Body of pancreas (tissue), 4 donors: Measurements from ENCODE around the gene ZSCAN22. TPM values are rescaled to one million over a fixed set of nuclear protein-coding genes. Genes with fewer than 3 reads are reported as not detected.
A peak's percentile ranks its signal among the peaks of the same experiment; 100 is the strongest.
"Not testable (repeated sequence)": the region's sequence is repeated elsewhere in the genome, so short reads cannot be mapped to it uniquely, and the experiment has no call there.

ENCODE experiments used
- ATAC-seq: fragments of 150-250 bp; one replicate; pipeline ENCODE4 v1.9.1; 2016
- DNase-seq, 4 donors: peaks; one replicate each; pipeline ENCODE4 v3.0.0-alpha.2; 2019
- H3K27ac ChIP-seq, 4 donors: fragments of 200-600 bp; sonication (generic); 1 replicate in 3 of 4; 2 replicates in 1 of 4; pipeline versions ENCODE4 v1.5.1 to v1.6.1; 2016 to 2019; ENCODE audit warnings: mild to moderate bottlenecking in 1 of 4, mixed read lengths in 1 of 4, moderate library complexity in 1 of 4
- H3K27me3 ChIP-seq, 2 donors: fragments of 200-600 bp; sonication (generic); one replicate each; pipeline ENCODE4 v1.6.0; 2016; ENCODE audit warnings: mild to moderate bottlenecking in 1 of 2
- H3K36me3 ChIP-seq, 2 donors: fragments of 200-600 bp; sonication (generic); replicated peaks in 1 of 2; 2 replicates each; pipeline ENCODE4 v1.5.1; 2016; ENCODE audit warnings: low read depth in 2 of 2; ENCODE audit not compliant: insufficient read depth in 1 of 2
- H3K4me1 ChIP-seq: fragments of 200-600 bp; sonication (generic); one replicate; pipeline ENCODE4 v1.6.0; 2016
- H3K4me3 ChIP-seq, 2 donors: fragments of 200-600 bp; sonication (generic); 1 replicate in 1 of 2; 2 replicates in 1 of 2; pipeline ENCODE4 v1.5.1; 2016 to 2019
- H3K9me3 ChIP-seq, 3 donors: fragments of 200-600 bp; sonication (generic); 1 replicate in 2 of 3; 2 replicates in 1 of 3; pipeline ENCODE4 v1.5.1; 2016
- CTCF ChIP-seq, 7 experiments: fragments of 450-650 bp in 4 of 7; fragments of 200-600 bp in 3 of 7; sonication (generic) in 3 of 7; IDR thresholded peaks; one replicate each; pipeline ENCODE4 v1.5.1; 2016 to 2019; ENCODE audit warnings: antibody characterized with exemption in 7 of 7
- POLR2A ChIP-seq, 3 donors: fragments of 450-650 bp; IDR thresholded peaks; one replicate each; pipeline ENCODE4 v1.6.1; 2016; ENCODE audit warnings: antibody characterized with exemption in 3 of 3, mild to moderate bottlenecking in 2 of 3
- WGBS, 2 donors: methylation state at CpG; one replicate each; pipeline ENCODE4 v1.1.5; 2017; 5-methylcytosine and 5-hydroxymethylcytosine counted together
- intact Hi-C: fragments of 100-400 bp; cut with DNase I; formaldehyde crosslinking; loops from one replicate; pipeline ENCODE4 v1.15.1; 2023
- total RNA-seq, 2 donors: library from RNA; depleted of rRNA; stranded (reverse); fragments of >200 nt; gene quantifications; one replicate each; pipeline ENCODE4 v1.1.0, GENCODE V29; 2016

ZSCAN22 gene
- total RNA-seq, 2 donors from 2014 or later = 0.99 to 3.1 TPM

GRCh38 chr19:58338825-58339558, 12.2 kb downstream of the ZSCAN22 start:
- no peak for DNase-seq
- no peak for TF ChIP-seq CTCF (IDR thresholded peaks at IDR 0.05)
- no peak for TF ChIP-seq POLR2A (IDR thresholded peaks at IDR 0.05)
- intact Hi-C loops = no loop called here
- Histone ChIP-seq H3K27ac (no peak overlapping the region), H3K27me3 (no peaks in the 10 kb centered on the region), H3K9me3 (no peaks in the 10 kb centered on the region), H3K4me1 (no peaks in the 10 kb centered on the region), H3K36me3 (peaks cover 0 to 2% of the 10 kb centered on the region in 2 donors), H3K4me3 (no peak overlapping the region)
- no peak for ATAC-seq
- WGBS, 2 donors = 77 to 79% methylated on average over 4 to 29 of the region's 30 CpGs

- ATAC-seq = no peak
- no peaks in the 10 kb centered on the region for H3K9me3 ChIP-seq
- intact Hi-C loops = no loop called here
- H3K4me3 ChIP-seq = no peak overlapping the region
- no peak overlapping the region for H3K27ac ChIP-seq
- 53 to 55% methylated on average over 5 of the region's 5 CpGs for WGBS, 2 donors
- DNase-seq = no peak
- H3K27me3 ChIP-seq = peaks cover 0 to 5% of the 10 kb centered on the region in 2 donors
- peaks cover 15% of the 10 kb centered on the region for H3K4me1 ChIP-seq
- H3K36me3 ChIP-seq = no peaks in the 10 kb centered on the region
- TF ChIP-seq CTCF (IDR thresholded peaks at IDR 0.05) (no peak), POLR2A (IDR thresholded peaks at IDR 0.05) (no peak)
Observed at GRCh38 chr19:58345558-58345957, 18.8 kb downstream of the ZSCAN22 start.

GRCh38 chr19:58346961-58347929, 20.5 kb downstream of the ZSCAN22 start:
- intact Hi-C loops = no loop called here
- DNase-seq (peak; percentile 37 to 56 (median 42)), ATAC-seq (peak; percentile 79)
- H3K9me3 ChIP-seq = no peaks in the 10 kb centered on the region
- 3 to 13% methylated on average over 20 to 76 of the region's 82 CpGs for WGBS, 2 donors
- H3K36me3 ChIP-seq = no peaks in the 10 kb centered on the region
- TF ChIP-seq CTCF (IDR thresholded peaks at IDR 0.05) (no peak), POLR2A (IDR thresholded peaks at IDR 0.05) (peak in 2 of 3 donors; percentile 37 to 42)
- H3K27me3 ChIP-seq = peaks cover 0 to 5% of the 10 kb centered on the region in 2 donors
- peak overlapping the region in 2 of 4 donors; percentile 53 to 56 for H3K27ac ChIP-seq
- H3K4me1 ChIP-seq = peaks cover 18% of the 10 kb centered on the region
- peak overlapping the region; percentile 11 to 22 for H3K4me3 ChIP-seq

DNA sequence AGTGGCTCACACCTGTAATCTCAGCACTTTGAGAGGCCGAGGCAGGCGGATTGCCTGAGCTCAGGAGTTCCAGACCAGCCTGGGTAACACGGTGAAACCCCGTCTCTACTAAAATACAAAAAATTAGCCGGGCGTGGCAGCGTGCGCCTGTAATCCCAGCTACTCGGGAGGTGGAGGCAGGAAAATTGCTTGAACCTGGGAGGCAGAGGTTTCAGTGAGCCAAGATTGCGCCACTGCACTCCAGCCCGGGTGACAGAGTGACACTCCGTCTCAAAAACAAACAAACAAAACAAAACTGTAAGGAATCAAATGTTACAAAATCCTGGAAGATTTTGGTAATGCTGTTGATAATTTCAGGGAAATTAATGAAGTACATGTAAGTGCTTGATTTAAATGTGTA, 21.3 kb downstream of the ZSCAN22 start:
- DNase-seq, ATAC-seq, H3K36me3 ChIP-seq, H3K27me3 ChIP-seq, H3K27ac ChIP-seq, H3K9me3 ChIP-seq, intact Hi-C loops: not testable (repeated sequence)
- 14 to 17% methylated on average over 12 of the region's 12 CpGs for WGBS, 2 donors
- H3K4me1 ChIP-seq = peaks cover 18% of the 10 kb centered on the region
- H3K4me3 ChIP-seq = peak overlapping the region in 1 of 2 donors; percentile 22

DNA sequence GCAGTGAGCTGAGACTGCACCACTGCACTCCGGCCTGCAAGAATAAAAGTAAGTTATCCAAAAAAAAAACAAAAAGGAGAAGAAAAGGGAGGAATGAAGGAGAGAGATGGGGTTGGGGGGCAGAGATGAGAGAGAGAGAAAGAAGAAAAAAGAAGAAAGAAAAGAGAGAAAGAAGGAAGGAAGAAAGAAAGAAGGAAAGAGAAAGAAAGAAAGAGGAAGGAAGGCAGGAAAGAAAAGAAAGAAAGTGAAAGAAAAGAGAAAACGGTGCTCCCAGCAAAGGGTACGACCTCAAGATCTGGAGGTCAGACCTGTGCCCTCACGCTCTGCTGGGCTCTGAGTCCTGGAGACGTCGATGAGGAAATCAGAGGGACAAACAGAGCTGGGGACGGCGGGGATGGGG, 22.8 kb downstream of the ZSCAN22 start:
- Histone ChIP-seq H3K27ac (no peak overlapping the region), H3K4me3 (no peak overlapping the region), H3K9me3 (no peaks in the 10 kb centered on the region), H3K27me3 (peaks cover 0 to 5% of the 10 kb centered on the region in 2 donors), H3K36me3 (no peaks in the 10 kb centered on the region), H3K4me1 (peaks cover 18% of the 10 kb centered on the region)
- DNase-seq (no peak), ATAC-seq (no peak)
- WGBS, 2 donors = 36 to 74% methylated on average over 8 of the region's 8 CpGs
- intact Hi-C loops = no loop called here
- TF ChIP-seq CTCF (IDR thresholded peaks at IDR 0.05) (no peak), POLR2A (IDR thresholded peaks at IDR 0.05) (no peak)
